VCaP (cell line): ENCODE data around the gene SULF2.

Experiments used
- H3K27ac ChIP-seq: fragments of 450-650 bp; 2 replicates; pipeline ENCODE4 v1.5.1; 2017
- TF ChIP-seq, protein P1 (sequence below): fragments of 450-650 bp; conservative IDR thresholded peaks from 2 replicates; pipeline ENCODE4 v1.5.1; 2017; ENCODE audit warnings: mild to moderate bottlenecking, moderate library complexity

Gene SULF2

GRCh38 chr20:47687095-47687987 is 97.9 kb downstream of the SULF2 start:
- TF ChIP-seq, protein P1, sequence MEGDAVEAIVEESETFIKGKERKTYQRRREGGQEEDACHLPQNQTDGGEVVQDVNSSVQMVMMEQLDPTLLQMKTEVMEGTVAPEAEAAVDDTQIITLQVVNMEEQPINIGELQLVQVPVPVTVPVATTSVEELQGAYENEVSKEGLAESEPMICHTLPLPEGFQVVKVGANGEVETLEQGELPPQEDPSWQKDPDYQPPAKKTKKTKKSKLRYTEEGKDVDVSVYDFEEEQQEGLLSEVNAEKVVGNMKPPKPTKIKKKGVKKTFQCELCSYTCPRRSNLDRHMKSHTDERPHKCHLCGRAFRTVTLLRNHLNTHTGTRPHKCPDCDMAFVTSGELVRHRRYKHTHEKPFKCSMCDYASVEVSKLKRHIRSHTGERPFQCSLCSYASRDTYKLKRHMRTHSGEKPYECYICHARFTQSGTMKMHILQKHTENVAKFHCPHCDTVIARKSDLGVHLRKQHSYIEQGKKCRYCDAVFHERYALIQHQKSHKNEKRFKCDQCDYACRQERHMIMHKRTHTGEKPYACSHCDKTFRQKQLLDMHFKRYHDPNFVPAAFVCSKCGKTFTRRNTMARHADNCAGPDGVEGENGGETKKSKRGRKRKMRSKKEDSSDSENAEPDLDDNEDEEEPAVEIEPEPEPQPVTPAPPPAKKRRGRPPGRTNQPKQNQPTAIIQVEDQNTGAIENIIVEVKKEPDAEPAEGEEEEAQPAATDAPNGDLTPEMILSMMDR = no peak
- no peak overlapping the region for H3K27ac ChIP-seq

DNA sequence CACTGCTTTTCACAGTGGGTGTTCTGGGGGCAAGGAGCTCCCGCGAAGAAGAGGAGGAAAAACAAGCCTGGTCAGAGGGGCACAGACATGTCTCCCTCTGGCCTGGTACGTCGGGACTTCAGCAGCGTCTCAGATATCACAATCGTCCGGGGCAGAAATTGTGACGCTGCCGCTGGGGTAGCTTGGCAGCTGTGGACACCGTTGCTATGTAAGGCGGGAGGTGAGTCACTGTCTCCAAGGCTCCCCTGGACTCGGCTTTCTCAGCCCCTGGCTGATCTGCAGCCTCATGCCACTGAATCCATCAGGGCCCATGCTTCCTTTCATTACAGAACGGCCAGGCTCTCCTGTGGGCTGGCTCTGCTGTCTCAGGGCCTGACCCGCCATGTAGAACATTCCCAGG is 98.7 kb downstream of the SULF2 start:
- H3K27ac ChIP-seq = no peak overlapping the region
- TF ChIP-seq, protein P1 = no peak

- TF ChIP-seq, protein P1 = no peak
- no peak overlapping the region for H3K27ac ChIP-seq
Observed at GRCh38 chr20:47684306-47685080, 100.8 kb downstream of the SULF2 start.

DNA sequence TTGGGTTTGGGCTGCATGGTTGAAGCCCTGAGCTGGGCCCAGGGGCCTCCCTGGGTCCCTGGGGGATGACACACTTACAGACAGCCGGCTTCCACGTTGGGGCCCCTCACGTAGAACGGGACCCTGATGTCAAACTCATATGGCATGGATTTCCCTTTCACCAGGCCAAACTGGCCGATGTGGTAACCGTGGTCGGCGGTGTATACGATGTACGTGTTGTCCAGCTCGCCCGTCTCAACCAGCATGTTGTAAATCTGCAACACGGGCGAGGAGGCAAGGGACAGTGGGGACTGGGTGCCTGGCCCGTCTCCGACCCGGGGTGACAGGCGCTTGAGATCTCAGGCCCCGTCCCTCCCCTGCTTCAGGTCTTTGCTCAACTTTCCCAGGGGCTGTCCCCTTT is 102.4 kb downstream of the SULF2 start:
- H3K27ac ChIP-seq = no peak overlapping the region
- TF ChIP-seq, protein P1 = no peak

- TF ChIP-seq, protein P1 = no peak
- no peak overlapping the region for H3K27ac ChIP-seq
Observed at GRCh38 chr20:47682028-47682783, 103.1 kb downstream of the SULF2 start.

GRCh38 chr20:47680804-47681529 is 104.3 kb downstream of the SULF2 start:
- H3K27ac ChIP-seq = no peak overlapping the region
- TF ChIP-seq, protein P1 = no peak
